Measurements from ENCODE around the gene MSI1. TPM values are rescaled to one million over a fixed set of nuclear protein-coding genes. Genes with fewer than 3 reads are reported as not detected.

The MSI1 gene
- total and polyA plus RNA-seq, 2 of the 13 experiments (the other 11 are each of a cell fraction or from before 2014, with no cell fraction given): 0.09 to 0.46 TPM

DNA sequence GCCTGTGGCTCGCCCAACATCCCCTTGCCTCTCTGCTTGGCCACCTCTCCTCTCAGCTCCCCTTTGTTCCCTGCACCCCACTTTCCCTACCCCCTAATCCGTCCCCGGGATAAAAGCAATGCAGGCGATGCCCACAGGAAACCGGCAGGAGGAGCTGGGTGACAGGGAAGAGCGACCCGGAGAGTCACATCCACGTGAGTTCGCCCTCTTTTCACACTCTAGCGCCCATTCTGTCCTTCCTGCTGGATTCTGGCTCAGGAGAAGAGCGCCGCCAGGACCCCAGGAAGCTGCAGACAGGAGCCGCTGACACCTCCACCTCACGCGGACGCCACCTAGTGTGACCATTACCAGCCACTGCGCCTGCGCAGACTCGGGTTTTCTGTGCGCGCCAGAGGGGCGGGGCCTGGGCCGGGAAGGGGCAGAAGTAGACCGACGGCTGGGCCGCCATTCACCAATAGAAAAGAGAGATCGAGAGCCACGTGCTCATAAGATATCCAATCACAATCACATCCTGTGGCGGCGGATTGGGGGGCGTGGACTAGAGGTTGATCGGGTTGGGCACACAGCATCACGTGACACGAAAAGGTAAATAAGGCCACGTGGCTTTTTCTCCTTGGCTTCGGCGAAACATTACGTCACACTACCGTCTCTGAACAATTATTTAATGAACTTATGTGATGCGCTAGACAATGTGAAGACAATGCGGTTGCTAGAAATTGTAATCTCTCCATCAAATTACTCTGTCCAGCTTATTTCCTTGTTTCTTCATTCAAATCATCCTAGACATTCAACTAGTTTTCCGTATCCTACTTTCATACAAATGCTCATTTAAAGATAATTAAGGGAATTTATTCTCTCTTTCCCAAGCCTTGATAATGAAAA is 51.5 kb downstream of the MSI1 start (continued):
- TF ChIP-seq ZBTB37 (CRISPR knock-in tag; IDR thresholded peaks at IDR 0.05) (no peak), KDM2A (CRISPR knock-in tag; IDR thresholded peaks at IDR 0.05; ENCODE audit: borderline replicate concordance, low read depth) (peak; percentile 62; the same call in 1 of the 2 replicates), KAT7 (CRISPR knock-in tag; IDR thresholded peaks at IDR 0.05; ENCODE audit: borderline replicate concordance) (peak; percentile 40; the same call in 1 of the 2 replicates), ELK4 (CRISPR knock-in tag; IDR thresholded peaks at IDR 0.05; ENCODE audit: borderline replicate concordance) (no peak), ZNF362 (CRISPR knock-in tag; IDR thresholded peaks at IDR 0.05; ENCODE audit: borderline replicate concordance) (0 out of 2 replicates have a peak, but pooled peaks have one; percentile 19), XRCC5 (optimal IDR thresholded peaks at IDR 0.05; ENCODE audit: low read length) (peak; percentile 68), TGIF2 (CRISPR knock-in tag; IDR thresholded peaks at IDR 0.05) (no peak), POLR2A (IDR thresholded peaks at IDR 0.05; ENCODE audit: insufficient read depth in 1 of 2, low read depth in 2 of 2, low read length in 2 of 2) (peak; percentile 84 to 90), SMAD1 (CRISPR knock-in tag; IDR thresholded peaks at IDR 0.05; ENCODE audit: borderline replicate concordance, low read depth) (0 out of 2 replicates have a peak, but pooled peaks have one; percentile 25), ZNF558 (CRISPR knock-in tag; IDR thresholded peaks at IDR 0.05; ENCODE audit: borderline replicate concordance) (no peak; the same call in 1 of the 2 replicates), ZKSCAN8 (CRISPR knock-in tag; IDR thresholded peaks at IDR 0.05; ENCODE audit: borderline replicate concordance) (no peak), ZMAT3 (CRISPR knock-in tag; conservative IDR thresholded peaks at IDR 0.05) (peak; percentile 80), ZNF207 (IDR thresholded peaks at IDR 0.05; ENCODE audit: borderline replicate concordance) (peak; percentile 84; the same call in 1 of the 2 replicates), NFKB2 (CRISPR knock-in tag; IDR thresholded peaks at IDR 0.05; ENCODE audit: borderline replicate concordance) (peak; percentile 72; the same call in 1 of the 2 replicates), KMT2A (CRISPR knock-in tag; IDR thresholded peaks at IDR 0.05) (peak; percentile 64; the same call in 1 of the 2 replicates), GFI1 (CRISPR knock-in tag; IDR thresholded peaks at IDR 0.05; ENCODE audit: borderline replicate concordance) (peak; percentile 58; the same call in 1 of the 2 replicates), GMEB1 (CRISPR knock-in tag; IDR thresholded peaks at IDR 0.05; ENCODE audit: borderline replicate concordance) (no peak; the same call in 1 of the 2 replicates), ZNF788 (CRISPR knock-in tag; IDR thresholded peaks at IDR 0.05; ENCODE audit: borderline replicate concordance) (peak; percentile 51; the same call in 1 of the 2 replicates), SMAD9 (CRISPR knock-in tag; IDR thresholded peaks at IDR 0.05) (no peak), ZNF563 (CRISPR knock-in tag; IDR thresholded peaks at IDR 0.05) (peak; percentile 71; the same call in 1 of the 2 replicates), ZNF883 (CRISPR knock-in tag; IDR thresholded peaks at IDR 0.05; ENCODE audit: not compliant biosample characterization) (peak; percentile 47), HMG20A (CRISPR knock-in tag; IDR thresholded peaks at IDR 0.05; ENCODE audit: borderline replicate concordance) (no peak)
